ENCODE results near the gene PUM1. TPM values are rescaled to one million over a fixed set of nuclear protein-coding genes. Genes with fewer than 3 reads are reported as not detected.

The PUM1 gene
- total RNA-seq, 1 donor from 2014 or later = 121 TPM

DNA sequence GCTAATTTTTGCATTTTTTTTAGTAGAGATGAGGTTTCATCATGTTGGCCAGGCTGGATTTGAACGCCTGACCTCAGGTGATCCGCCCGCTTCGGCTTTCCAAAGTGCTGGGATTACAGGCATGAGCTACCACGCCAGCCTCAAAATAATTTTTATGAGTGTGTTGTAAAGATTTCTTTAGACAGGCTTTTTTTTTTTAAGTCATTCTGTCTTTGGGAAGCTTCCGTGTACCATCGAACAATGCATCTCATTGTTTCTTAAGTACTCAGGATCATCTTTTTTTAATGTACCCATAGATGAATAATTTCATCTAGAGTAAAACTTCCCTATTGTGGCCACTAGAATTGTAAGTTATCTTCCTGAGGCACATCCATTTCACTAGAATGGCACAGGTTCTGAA lies 137.3 kb downstream of the PUM1 start:
- Histone ChIP-seq H3K4me1 (no peaks in the 10 kb centered on the region), H3K27ac (no peak overlapping the region), H3K9me3 (no peaks in the 10 kb centered on the region), H3K36me3 (peaks cover 25% of the 10 kb centered on the region), H3K27me3 (ENCODE audit: low read depth) (no peaks in the 10 kb centered on the region), H3K4me3 (no peak overlapping the region)
- TF ChIP-seq CTCF (IDR thresholded peaks at IDR 0.05) = no peak
- DNase-seq (no peak), ATAC-seq (no peak)
- intact Hi-C loops (cut with DNase I) = no loop called here

DNA sequence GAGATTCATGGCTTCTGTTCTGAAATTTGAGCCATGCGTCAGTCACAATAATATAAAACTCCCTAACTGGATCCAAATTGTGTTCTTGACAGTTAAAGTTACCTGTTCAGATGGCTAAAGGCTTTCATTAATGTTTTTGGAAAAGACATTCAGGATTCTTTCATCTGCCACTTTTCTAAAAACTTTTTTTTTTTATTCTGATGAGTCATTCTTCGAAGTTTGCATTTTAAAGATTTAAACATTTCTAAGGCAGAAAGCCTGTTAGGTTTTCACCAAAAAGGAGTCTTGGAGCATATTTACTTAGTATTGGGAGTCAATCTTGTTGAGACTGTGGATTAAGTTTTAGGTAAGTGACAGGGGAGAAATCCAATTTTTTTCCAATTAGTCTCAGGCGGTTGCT lies 138.1 kb downstream of the PUM1 start:
- Histone ChIP-seq H3K36me3 (peaks cover 18% of the 10 kb centered on the region), H3K4me3 (no peak overlapping the region), H3K27ac (no peak overlapping the region), H3K4me1 (no peaks in the 10 kb centered on the region), H3K9me3 (no peaks in the 10 kb centered on the region), H3K27me3 (ENCODE audit: low read depth) (no peaks in the 10 kb centered on the region)
- no peak for ATAC-seq
- no peak for TF ChIP-seq CTCF (IDR thresholded peaks at IDR 0.05)
- intact Hi-C loops (cut with DNase I) = no loop called here
- no peak for DNase-seq

GRCh38 chr1:30923597-30923996 lies 141.9 kb downstream of the PUM1 start:
- no peak for DNase-seq
- intact Hi-C loops (cut with DNase I) = no loop called here
- Histone ChIP-seq H3K4me3 (no peak overlapping the region), H3K4me1 (peaks cover 4% of the 10 kb centered on the region), H3K9me3 (no peaks in the 10 kb centered on the region), H3K27ac (no peak overlapping the region), H3K27me3 (ENCODE audit: low read depth) (no peaks in the 10 kb centered on the region), H3K36me3 (no peaks in the 10 kb centered on the region)
- ATAC-seq = no peak
- TF ChIP-seq CTCF (IDR thresholded peaks at IDR 0.05) = no peak

DNA sequence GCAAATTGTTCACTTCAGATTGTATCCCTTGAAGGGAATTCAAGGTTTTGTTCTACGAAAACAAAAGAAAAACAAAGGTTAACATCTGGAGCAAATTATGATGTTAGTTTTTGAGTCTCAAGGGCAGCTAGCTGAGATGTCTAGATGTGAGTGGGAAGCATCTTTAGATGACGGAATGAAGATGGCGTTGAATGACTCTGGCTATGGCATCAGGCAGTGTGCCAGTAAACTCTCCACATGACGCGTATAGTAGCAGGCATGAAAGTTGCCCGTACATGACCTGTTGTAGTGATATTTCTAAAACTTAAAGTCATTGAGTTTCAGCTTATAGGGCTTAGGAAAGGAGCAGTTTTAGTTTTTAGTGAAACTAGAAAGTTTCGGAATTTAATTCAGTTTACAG lies 144.7 kb downstream of the PUM1 start:
- ATAC-seq (no peak), DNase-seq (no peak)
- H3K27ac ChIP-seq = no peak overlapping the region
- H3K4me3 ChIP-seq = no peak overlapping the region
- H3K4me1 ChIP-seq = peaks cover 4% of the 10 kb centered on the region
- H3K27me3 ChIP-seq (ENCODE audit: low read depth) = no peaks in the 10 kb centered on the region
- no peaks in the 10 kb centered on the region for H3K9me3 ChIP-seq
- no peak for TF ChIP-seq CTCF (IDR thresholded peaks at IDR 0.05)
- H3K36me3 ChIP-seq = no peaks in the 10 kb centered on the region
- intact Hi-C loops (cut with DNase I) = no loop called here

DNA sequence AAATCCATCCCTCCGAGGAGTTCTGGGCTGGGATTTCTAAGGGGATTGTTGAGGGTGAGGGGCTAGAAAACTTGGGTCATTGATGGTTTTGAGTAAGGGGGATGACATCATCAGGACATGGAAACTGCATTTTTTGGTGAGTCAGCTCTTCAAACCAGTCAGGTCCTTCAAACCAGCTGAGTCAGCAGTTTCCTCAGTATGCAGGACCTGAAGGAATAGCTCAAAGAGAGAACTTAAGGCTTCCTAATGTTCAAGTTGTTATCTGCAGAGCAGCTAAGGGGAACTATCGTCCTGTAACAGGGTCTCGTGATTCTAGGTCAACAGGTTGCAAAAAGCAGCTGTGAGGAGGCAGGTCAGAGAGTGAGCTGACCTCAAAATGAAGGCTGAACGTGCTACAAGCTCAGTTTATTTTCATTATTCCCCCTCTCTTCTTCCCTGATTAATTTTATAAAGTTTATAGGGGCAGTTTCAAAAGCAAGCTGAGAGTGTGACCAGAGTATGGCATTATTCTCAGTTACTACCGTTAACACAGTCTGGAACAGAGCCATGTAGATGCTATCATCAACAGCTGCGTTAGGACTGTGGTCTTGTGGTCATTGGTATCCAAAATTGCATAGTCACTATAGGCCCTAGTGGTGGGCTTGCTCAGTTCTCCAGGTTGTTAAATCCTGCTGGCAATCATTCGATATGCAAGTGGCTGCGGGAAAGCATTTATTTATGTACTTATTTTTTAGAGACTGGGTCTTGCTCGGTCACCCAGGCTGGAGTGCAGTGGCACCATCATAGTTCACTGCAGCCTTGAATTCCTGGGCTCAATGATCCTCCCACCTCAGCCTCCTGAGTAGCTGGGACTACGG lies 146.3 kb downstream of the PUM1 start:
- DNase-seq (no peak), ATAC-seq (peak; percentile 19 to 57)
- Histone ChIP-seq H3K4me1 (peaks cover 4% of the 10 kb centered on the region), H3K27me3 (ENCODE audit: low read depth) (no peaks in the 10 kb centered on the region), H3K9me3 (no peaks in the 10 kb centered on the region), H3K4me3 (no peak overlapping the region), H3K36me3 (no peaks in the 10 kb centered on the region), H3K27ac (no peak overlapping the region)
- intact Hi-C loops (cut with DNase I) = no loop called here
- no peak for TF ChIP-seq CTCF (IDR thresholded peaks at IDR 0.05)
